GM19467 (cell line): ENCODE results near the gene PCDH19.

Source experiments
- ATAC-seq: cut with Tn5 transposase; IDR thresholded peaks from one replicate; pipeline ENCODE4 v1.9.1; 2021; ENCODE audit warnings: mild to moderate bottlenecking, moderate library complexity; ENCODE audit not compliant: unreplicated experiment

The PCDH19 gene

GRCh38 chrX:100407147-100407783 lies 2.8 kb downstream of the PCDH19 start:
- no peak for ATAC-seq

- no peak for ATAC-seq
Measured at GRCh38 chrX:100405424-100405823, 4.6 kb downstream of the PCDH19 start.

- no peak for ATAC-seq
Measured at GRCh38 chrX:100404851-100405250, 5.2 kb downstream of the PCDH19 start.

GRCh38 chrX:100395781-100396180 lies 14.3 kb downstream of the PCDH19 start:
- no peak for ATAC-seq

GRCh38 chrX:100381619-100382018 lies 28.5 kb downstream of the PCDH19 start:
- no peak for ATAC-seq

GRCh38 chrX:100379388-100379986 lies 30.6 kb downstream of the PCDH19 start:
- ATAC-seq, result no peak

GRCh38 chrX:100377826-100378225 lies 32.2 kb downstream of the PCDH19 start:
- ATAC-seq, result no peak

- ATAC-seq, result no peak
Measured at GRCh38 chrX:100376576-100376975, 33.5 kb downstream of the PCDH19 start.

- ATAC-seq, result no peak
Measured at GRCh38 chrX:100373673-100374072, 36.4 kb downstream of the PCDH19 start.

- ATAC-seq, result no peak
Measured at GRCh38 chrX:100368167-100368566, 41.9 kb downstream of the PCDH19 start.

GRCh38 chrX:100363896-100364295 lies 46.2 kb downstream of the PCDH19 start:
- no peak for ATAC-seq

GRCh38 chrX:100358766-100359165 lies 51.3 kb downstream of the PCDH19 start:
- no peak for ATAC-seq

- ATAC-seq, result no peak
Measured at GRCh38 chrX:100356351-100356896, 53.6 kb downstream of the PCDH19 start.

- no peak for ATAC-seq
Measured at GRCh38 chrX:100355680-100356079, 54.4 kb downstream of the PCDH19 start.

GRCh38 chrX:100353326-100353725 lies 56.7 kb downstream of the PCDH19 start:
- ATAC-seq, result no peak

- no peak for ATAC-seq
Measured at GRCh38 chrX:100350704-100351489, 59.2 kb downstream of the PCDH19 start.

- ATAC-seq, result no peak
Measured at GRCh38 chrX:100349391-100349790, 60.7 kb downstream of the PCDH19 start.

- no peak for ATAC-seq
Measured at GRCh38 chrX:100341142-100341510, 68.9 kb downstream of the PCDH19 start.

- no peak for ATAC-seq
Measured at GRCh38 chrX:100340491-100341141, 69.5 kb downstream of the PCDH19 start.

- ATAC-seq, result no peak
Measured at GRCh38 chrX:100328351-100328750, 81.7 kb downstream of the PCDH19 start.

GRCh38 chrX:100319716-100320115 lies 90.4 kb downstream of the PCDH19 start:
- no peak for ATAC-seq
